Subcutaneous adipose tissue (tissue), 4 donors: Measurements from ENCODE around the gene ZNF385C. TPM values are rescaled to one million over a fixed set of nuclear protein-coding genes. Genes with fewer than 3 reads are reported as not detected.

ENCODE experiments used
- CTCF ChIP-seq: fragments of 450-650 bp; IDR thresholded peaks from one replicate; pipeline ENCODE4 v1.5.1; 2016; ENCODE audit warnings: low read depth, mild to moderate bottlenecking, control low read depth, antibody characterized with exemption, moderate library complexity
- total RNA-seq, 4 donors: library from RNA; depleted of rRNA; stranded (reverse); fragments of >200 nt; gene quantifications; one replicate each; pipeline ENCODE4 v1.1.0, GENCODE V29; 2016

The ZNF385C gene
- total RNA-seq, 4 donors from 2014 or later, result 0.22 to 0.49 TPM; not detected in 2

- TF ChIP-seq CTCF, result no peak
Measured at GRCh38 chr17:42039794-42040763, 58.2 kb downstream of the ZNF385C start.

- no peak for TF ChIP-seq CTCF
Measured at GRCh38 chr17:42038221-42038973, 59.9 kb downstream of the ZNF385C start.

GRCh38 chr17:42034059-42034458, 64.2 kb downstream of the ZNF385C start:
- no peak for TF ChIP-seq CTCF

GRCh38 chr17:42031584-42031983, 66.7 kb downstream of the ZNF385C start:
- no peak for TF ChIP-seq CTCF

GRCh38 chr17:42028791-42029127, 69.5 kb downstream of the ZNF385C start:
- TF ChIP-seq CTCF, result no peak

- TF ChIP-seq CTCF, result no peak
Measured at GRCh38 chr17:42027961-42028790, 70.1 kb downstream of the ZNF385C start.

- TF ChIP-seq CTCF, result no peak
Measured at GRCh38 chr17:42027590-42027889, 70.7 kb downstream of the ZNF385C start.
